Activated naive CD8-positive, alpha-beta T cell treated with anti-CD3 and anti-CD28 coated beads, Interleukin-2, amount 50 U/mL, for 24 hours (primary cell): ENCODE data around the gene REG4.

Source experiments
- ATAC-seq: fragments of 150-1000 bp; cut with Tn5 transposase; one replicate; pipeline ENCODE4 v1.10.0; 2021
- DNase-seq: peaks from one replicate; pipeline ENCODE4 v3.0.0; 2021
- H3K27ac Mint-ChIP-seq: one replicate; pipeline ENCODE4 v1.8.0; 2021; ENCODE audit warnings: mild to moderate bottlenecking, mixed read lengths
- H3K27me3 Mint-ChIP-seq: one replicate; pipeline ENCODE4 v1.8.0; 2021; ENCODE audit warnings: mixed read lengths
- H3K36me3 Mint-ChIP-seq: one replicate; pipeline ENCODE4 v1.8.0; 2021; ENCODE audit warnings: low read depth, mixed read lengths
- H3K4me1 Mint-ChIP-seq: one replicate; pipeline ENCODE4 v1.8.0; 2021; ENCODE audit warnings: mixed read lengths
- H3K4me3 Mint-ChIP-seq: one replicate; pipeline ENCODE4 v1.8.0; 2021; ENCODE audit warnings: mild to moderate bottlenecking, moderate library complexity, mixed read lengths
- H3K9me3 Mint-ChIP-seq: one replicate; pipeline ENCODE4 v1.8.0; 2021; ENCODE audit warnings: mixed read lengths

REG4 gene

DNA sequence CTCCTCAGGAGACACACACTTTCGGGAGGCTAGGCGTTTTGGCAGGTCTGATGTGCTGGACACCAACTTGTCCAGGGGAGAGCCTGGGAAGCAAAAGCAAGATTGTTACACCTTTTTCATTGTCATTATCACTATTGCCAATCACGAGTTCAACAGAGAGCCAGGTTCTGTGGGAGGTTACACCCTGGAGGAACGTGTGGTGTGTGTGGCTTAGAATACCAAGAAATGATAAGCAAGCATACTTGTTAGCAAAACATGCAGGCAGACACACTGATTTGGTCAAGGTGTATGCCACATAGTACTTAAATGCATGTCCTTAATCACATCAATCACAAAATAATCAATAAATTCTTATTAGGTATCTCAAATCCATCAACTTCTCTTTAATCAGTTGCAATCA is 58.7 kb downstream of the REG4 start:
- no peak for DNase-seq
- Mint-ChIP-seq H3K36me3 (no peaks in the 10 kb centered on the region), H3K4me1 (peaks cover 2% of the 10 kb centered on the region), H3K27me3 (peaks cover 7% of the 10 kb centered on the region), H3K27ac (no peak overlapping the region), H3K4me3 (no peak overlapping the region), H3K9me3 (no peaks in the 10 kb centered on the region)
- ATAC-seq: no peak

DNA sequence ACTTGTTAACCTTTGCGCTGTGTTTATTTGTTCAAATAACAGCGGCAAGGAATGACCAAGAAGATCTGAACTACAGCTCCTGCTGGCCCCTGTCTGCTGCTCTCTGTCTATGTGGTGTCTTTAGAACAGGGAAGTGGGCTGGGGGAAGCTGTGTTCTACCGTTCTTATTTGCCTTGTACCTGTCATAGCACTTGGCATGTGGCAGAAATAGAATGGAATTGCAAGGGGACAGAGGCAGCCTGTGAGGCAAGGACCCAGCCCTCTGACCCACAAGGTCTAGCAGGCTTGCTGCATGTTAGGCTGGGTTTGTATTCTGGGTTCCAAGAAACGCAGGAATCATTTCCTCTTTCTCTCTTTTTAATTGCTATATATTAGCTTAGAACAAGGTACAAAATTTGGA is 63.2 kb downstream of the REG4 start:
- no peak overlapping the region for H3K27ac Mint-ChIP-seq
- peaks cover 27% of the 10 kb centered on the region for H3K4me1 Mint-ChIP-seq
- peaks cover 7% of the 10 kb centered on the region for H3K36me3 Mint-ChIP-seq
- ATAC-seq (no peak), DNase-seq (no peak)
- peaks cover 6% of the 10 kb centered on the region for H3K27me3 Mint-ChIP-seq
- no peak overlapping the region for H3K4me3 Mint-ChIP-seq
- H3K9me3 Mint-ChIP-seq: no peaks in the 10 kb centered on the region

DNA sequence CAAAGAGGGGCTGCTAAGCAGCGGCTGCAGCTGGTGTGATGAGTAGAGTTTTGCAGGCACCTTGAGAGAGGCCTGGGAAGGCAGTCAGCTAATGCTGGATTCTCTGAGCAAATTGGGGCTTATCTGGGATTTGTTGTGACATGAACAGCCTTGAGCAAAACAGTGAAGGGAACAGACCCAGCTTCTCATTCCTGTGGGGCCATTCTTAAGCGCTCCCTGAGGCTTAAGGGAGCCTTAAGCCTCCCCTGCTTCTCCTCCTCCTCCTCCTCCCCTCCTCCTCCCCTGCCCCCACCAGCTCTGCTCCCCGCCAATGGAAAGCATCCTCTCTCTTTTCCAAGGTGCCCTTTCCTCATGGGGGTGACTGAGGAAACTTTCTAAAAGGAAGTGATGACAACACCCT is 63.8 kb downstream of the REG4 start:
- ATAC-seq (no peak), DNase-seq (no peak)
- no peak overlapping the region for H3K4me3 Mint-ChIP-seq
- H3K27me3 Mint-ChIP-seq: peaks cover 6% of the 10 kb centered on the region
- no peaks in the 10 kb centered on the region for H3K9me3 Mint-ChIP-seq
- no peak overlapping the region for H3K27ac Mint-ChIP-seq
- H3K4me1 Mint-ChIP-seq: peaks cover 27% of the 10 kb centered on the region
- peaks cover 7% of the 10 kb centered on the region for H3K36me3 Mint-ChIP-seq

- no peak overlapping the region for H3K27ac Mint-ChIP-seq
- H3K36me3 Mint-ChIP-seq: peaks cover 7% of the 10 kb centered on the region
- no peaks in the 10 kb centered on the region for H3K9me3 Mint-ChIP-seq
- DNase-seq (no peak), ATAC-seq (no peak)
- H3K27me3 Mint-ChIP-seq: peaks cover 5% of the 10 kb centered on the region
- peaks cover 27% of the 10 kb centered on the region for H3K4me1 Mint-ChIP-seq
- H3K4me3 Mint-ChIP-seq: no peak overlapping the region
Observed at GRCh38 chr1:119745034-119745433, 66.2 kb downstream of the REG4 start.

DNA sequence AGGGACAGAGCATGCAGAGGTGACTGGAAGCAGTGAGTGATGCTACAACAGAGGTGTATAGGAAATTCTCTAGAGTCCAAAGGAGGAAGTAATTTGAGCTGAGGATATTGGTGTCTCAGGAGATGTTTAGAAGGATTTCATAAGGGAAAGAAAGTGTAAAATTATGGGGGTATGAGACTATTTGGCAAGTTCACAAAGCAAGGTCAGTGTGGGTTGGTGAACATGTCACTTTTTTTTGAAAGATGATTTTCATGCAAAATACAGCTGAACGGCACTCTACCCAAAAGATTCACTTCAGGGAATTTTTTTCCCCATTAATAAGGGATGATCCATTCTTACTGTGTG is 66.7 kb downstream of the REG4 start:
- Mint-ChIP-seq H3K27ac (no peak overlapping the region), H3K36me3 (peaks cover 7% of the 10 kb centered on the region), H3K4me3 (no peak overlapping the region), H3K27me3 (peaks cover 3% of the 10 kb centered on the region), H3K4me1 (peaks cover 27% of the 10 kb centered on the region), H3K9me3 (no peaks in the 10 kb centered on the region)
- DNase-seq: no peak
- ATAC-seq: no peak
